Measurements from ENCODE around the gene SLC11A2. TPM values are rescaled to one million over a fixed set of nuclear protein-coding genes. Genes with fewer than 3 reads are reported as not detected.
A peak's percentile ranks its signal among the peaks of the same experiment; 100 is the strongest.

SLC11A2 gene
- total and polyA plus RNA-seq, 2 experiments from 2014 or later: 18.7 to 22.8 TPM

DNA sequence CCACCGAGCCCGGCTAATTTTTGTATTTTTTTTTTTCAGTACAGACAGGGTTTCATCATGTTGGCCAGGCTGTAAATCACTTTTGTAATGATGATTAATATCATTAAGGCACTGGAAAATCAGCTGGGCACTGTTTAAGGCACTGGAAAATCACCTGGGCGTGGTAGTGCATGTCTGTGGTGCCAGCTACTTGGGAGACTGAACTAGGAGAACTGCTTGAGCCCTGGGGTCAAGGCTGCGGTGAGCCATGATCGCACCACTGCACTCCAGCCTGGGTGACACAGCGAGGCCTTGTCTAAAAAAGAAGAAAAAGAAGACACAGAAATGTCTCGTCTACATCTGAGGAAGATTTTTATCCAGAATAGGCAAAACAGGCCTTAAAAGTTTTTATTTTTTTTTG, 12.7 kb downstream of the SLC11A2 start:
- no peak overlapping the region for H3K4me2 ChIP-seq (ENCODE audit: unreplicated experiment)
- no peaks in the 10 kb centered on the region for H3K36me3 ChIP-seq (ENCODE audit: low read depth)
- H3K4me1 ChIP-seq (ENCODE audit: insufficient read depth): no peaks in the 10 kb centered on the region
- in situ Hi-C loops (cut with MboI): no loop called here
- H4K20me1 ChIP-seq (ENCODE audit: insufficient read depth): 0 out of 2 replicates have a peak, but pooled peaks cover 6% of the 10 kb centered on the region
- H3K9ac ChIP-seq: no peak overlapping the region
- H3F3A ChIP-seq (ENCODE audit: insufficient read depth): no peaks in the 10 kb centered on the region
- H3K4me3 ChIP-seq: no peak overlapping the region
- H3K79me2 ChIP-seq (ENCODE audit: insufficient read depth): peaks cover 87% of the 10 kb centered on the region
- no peak overlapping the region for H2AFZ ChIP-seq
- H3K9me2 ChIP-seq (ENCODE audit: insufficient read depth): no peaks in the 10 kb centered on the region
- 96 to 99% methylated on average over 7 of the region's 7 CpGs for WGBS, 2 experiments (ENCODE audit: low coverage in 1 of 2, low lambda C conversion rate in 2 of 2, missing lambda C conversion rate in 2 of 2)
- no peak overlapping the region for H3K27ac ChIP-seq
- no peak for DNase-seq
- H3K9me3 ChIP-seq (ENCODE audit: low read depth): no peaks in the 10 kb centered on the region
- TF ChIP-seq EZH2 (IDR thresholded peaks at IDR 0.05; ENCODE audit: insufficient read depth, poor library complexity, severe bottlenecking) (no peak), EZH2phosphoT487 (IDR thresholded peaks at IDR 0.05; ENCODE audit: insufficient read depth, low read depth) (no peak)
- no peaks in the 10 kb centered on the region for H3K27me3 ChIP-seq (replicated peaks; ENCODE audit: insufficient read depth)

- Histone ChIP-seq H3F3A (ENCODE audit: insufficient read depth) (no peaks in the 10 kb centered on the region), H3K79me2 (ENCODE audit: insufficient read depth) (peaks cover 80% of the 10 kb centered on the region), H3K4me2 (ENCODE audit: unreplicated experiment) (no peak overlapping the region), H3K9me2 (ENCODE audit: insufficient read depth) (no peaks in the 10 kb centered on the region), H3K9ac (no peak overlapping the region), H4K20me1 (ENCODE audit: insufficient read depth) (0 out of 2 replicates have a peak, but pooled peaks cover 6% of the 10 kb centered on the region), H3K27ac (no peak overlapping the region), H3K4me1 (ENCODE audit: insufficient read depth) (no peaks in the 10 kb centered on the region), H3K4me3 (no peak overlapping the region), H3K36me3 (ENCODE audit: low read depth) (no peaks in the 10 kb centered on the region), H2AFZ (no peak overlapping the region), H3K9me3 (ENCODE audit: low read depth) (no peaks in the 10 kb centered on the region), H3K27me3 (replicated peaks; ENCODE audit: insufficient read depth) (no peaks in the 10 kb centered on the region)
- no peak for TF ChIP-seq EZH2phosphoT487 (IDR thresholded peaks at IDR 0.05; ENCODE audit: insufficient read depth, low read depth)
- TF ChIP-seq EZH2 (IDR thresholded peaks at IDR 0.05; ENCODE audit: insufficient read depth, poor library complexity, severe bottlenecking): no peak
- in situ Hi-C loops (cut with MboI): no loop called here
- WGBS, 2 experiments (ENCODE audit: low coverage in 1 of 2, low lambda C conversion rate in 2 of 2, missing lambda C conversion rate in 2 of 2): 91% methylated on average over 5 of the region's 5 CpGs
- DNase-seq: no peak
Measured at GRCh38 chr12:51012570-51013236, 13.5 kb downstream of the SLC11A2 start.

GRCh38 chr12:51011955-51012354, 14.2 kb downstream of the SLC11A2 start:
- Histone ChIP-seq H3K27me3 (replicated peaks; ENCODE audit: insufficient read depth) (no peaks in the 10 kb centered on the region), H3K36me3 (ENCODE audit: low read depth) (no peaks in the 10 kb centered on the region; the same call in 1 of the 2 replicates), H3K79me2 (ENCODE audit: insufficient read depth) (peaks cover 72% of the 10 kb centered on the region), H3K4me2 (ENCODE audit: unreplicated experiment) (no peak overlapping the region), H3F3A (ENCODE audit: insufficient read depth) (no peaks in the 10 kb centered on the region), H3K4me1 (ENCODE audit: insufficient read depth) (no peaks in the 10 kb centered on the region), H3K9me2 (ENCODE audit: insufficient read depth) (no peaks in the 10 kb centered on the region), H3K4me3 (no peak overlapping the region), H2AFZ (no peak overlapping the region), H4K20me1 (ENCODE audit: insufficient read depth) (0 out of 2 replicates have a peak, but pooled peaks cover under 1% of the 10 kb centered on the region), H3K27ac (no peak overlapping the region), H3K9me3 (ENCODE audit: low read depth) (no peaks in the 10 kb centered on the region), H3K9ac (no peak overlapping the region)
- whole genome bisulfite sequencing, 2 experiments (ENCODE audit: low coverage in 1 of 2, low lambda C conversion rate in 2 of 2, missing lambda C conversion rate in 2 of 2): 38 to 43% methylated on average over 4 of the region's 4 CpGs
- TF ChIP-seq EZH2 (IDR thresholded peaks at IDR 0.05; ENCODE audit: insufficient read depth, poor library complexity, severe bottlenecking) (no peak), EZH2phosphoT487 (IDR thresholded peaks at IDR 0.05; ENCODE audit: insufficient read depth, low read depth) (no peak)
- peak; percentile 31 for DNase-seq
- in situ Hi-C loops (cut with MboI): no loop called here

GRCh38 chr12:51009056-51009440, 17.1 kb downstream of the SLC11A2 start:
- Histone ChIP-seq H3F3A (ENCODE audit: insufficient read depth) (no peaks in the 10 kb centered on the region), H3K4me1 (ENCODE audit: insufficient read depth) (no peaks in the 10 kb centered on the region), H3K9me2 (ENCODE audit: insufficient read depth) (no peaks in the 10 kb centered on the region), H3K27me3 (replicated peaks; ENCODE audit: insufficient read depth) (no peaks in the 10 kb centered on the region), H4K20me1 (ENCODE audit: insufficient read depth) (no peaks in the 10 kb centered on the region), H3K4me3 (no peak overlapping the region), H2AFZ (no peak overlapping the region), H3K36me3 (ENCODE audit: low read depth) (no peaks in the 10 kb centered on the region; the same call in 1 of the 2 replicates), H3K9me3 (ENCODE audit: low read depth) (no peaks in the 10 kb centered on the region), H3K4me2 (ENCODE audit: unreplicated experiment) (no peak overlapping the region), H3K79me2 (ENCODE audit: insufficient read depth) (peaks cover 43% of the 10 kb centered on the region), H3K9ac (no peak overlapping the region), H3K27ac (no peak overlapping the region)
- no peak for DNase-seq
- WGBS, 2 experiments (ENCODE audit: low coverage in 1 of 2, low lambda C conversion rate in 2 of 2, missing lambda C conversion rate in 2 of 2): 92 to 93% methylated on average over 8 of the region's 8 CpGs
- TF ChIP-seq EZH2phosphoT487 (IDR thresholded peaks at IDR 0.05; ENCODE audit: insufficient read depth, low read depth) (no peak), EZH2 (IDR thresholded peaks at IDR 0.05; ENCODE audit: insufficient read depth, poor library complexity, severe bottlenecking) (no peak)
- in situ Hi-C loops (cut with MboI): no loop called here
